Gastroesophageal sphincter (tissue), 3 donors: ENCODE data around the gene ALDH3A1.

ENCODE experiments used
- CTCF ChIP-seq, 4 experiments: fragments of 200-600 bp in 2 of 4; fragments of 450-650 bp in 2 of 4; sonication (generic) in 1 of 4; IDR thresholded peaks; one replicate each; pipeline ENCODE4 v1.5.1; 2017 to 2019; ENCODE audit warnings: antibody characterized with exemption in 4 of 4, mild to moderate bottlenecking in 2 of 4, moderate library complexity in 2 of 4
- POLR2AphosphoS5 ChIP-seq: sonication (generic); formaldehyde crosslinking; IDR thresholded peaks from one replicate; pipeline ENCODE4 v1.6.1; 2017; ENCODE audit warnings: antibody characterized with exemption

DNA sequence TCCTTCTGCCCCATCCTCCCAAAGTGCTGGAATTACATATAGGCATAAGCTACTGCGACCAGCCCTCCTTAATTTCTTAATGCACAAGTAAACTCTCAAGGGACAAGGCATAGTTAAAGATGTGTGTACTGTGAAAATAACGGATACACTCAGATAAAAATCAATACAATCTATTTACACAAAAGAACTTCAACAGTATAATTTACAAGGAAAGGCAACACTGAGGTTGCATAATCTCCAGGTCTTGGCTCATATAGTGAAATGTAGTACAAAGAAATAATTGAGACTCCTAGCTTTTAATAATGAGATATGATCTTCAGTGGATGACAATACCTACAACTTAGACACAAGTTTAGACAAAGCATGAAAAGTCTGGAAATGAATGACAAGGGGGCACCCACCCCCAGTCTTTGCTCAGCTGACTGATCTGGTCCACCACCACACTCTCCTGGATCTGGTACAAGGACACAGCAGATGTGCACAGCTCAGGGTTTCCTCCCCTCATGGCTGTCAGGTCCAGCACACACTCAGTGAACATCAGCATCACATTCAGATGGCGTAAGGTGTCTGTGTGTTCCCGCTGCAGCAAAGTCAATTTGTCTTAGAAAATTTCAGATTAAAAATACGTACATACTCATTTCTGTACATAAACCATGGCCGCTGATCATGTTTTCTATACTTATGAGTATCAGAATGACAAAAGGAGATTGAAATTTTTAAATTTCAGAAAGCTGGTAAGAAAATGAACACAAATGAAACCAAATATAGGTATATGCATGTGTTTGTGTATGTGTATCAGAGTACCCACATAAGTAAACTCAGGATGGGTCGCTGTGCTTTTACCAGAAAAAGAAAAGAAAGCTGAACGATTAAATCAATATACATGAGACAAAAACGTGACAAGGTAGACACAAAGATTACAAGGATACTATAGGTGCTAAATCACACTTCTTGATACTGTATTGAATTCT lies 33.7 kb upstream of the ALDH3A1 start:
- TF ChIP-seq CTCF (IDR thresholded peaks at IDR 0.05) (no peak), POLR2AphosphoS5 (no peak)
